GM18511 (cell line): ENCODE results near the gene ATP2B2.
"Not testable (repeated sequence)": the region's sequence is repeated elsewhere in the genome, so short reads cannot be mapped to it uniquely, and the experiment has no call there.

Source experiments
- ATAC-seq: cut with Tn5 transposase; IDR thresholded peaks from one replicate; pipeline ENCODE4 v1.9.1; 2021; ENCODE audit warnings: mild to moderate bottlenecking, moderate library complexity; ENCODE audit not compliant: unreplicated experiment

ATP2B2 gene

DNA sequence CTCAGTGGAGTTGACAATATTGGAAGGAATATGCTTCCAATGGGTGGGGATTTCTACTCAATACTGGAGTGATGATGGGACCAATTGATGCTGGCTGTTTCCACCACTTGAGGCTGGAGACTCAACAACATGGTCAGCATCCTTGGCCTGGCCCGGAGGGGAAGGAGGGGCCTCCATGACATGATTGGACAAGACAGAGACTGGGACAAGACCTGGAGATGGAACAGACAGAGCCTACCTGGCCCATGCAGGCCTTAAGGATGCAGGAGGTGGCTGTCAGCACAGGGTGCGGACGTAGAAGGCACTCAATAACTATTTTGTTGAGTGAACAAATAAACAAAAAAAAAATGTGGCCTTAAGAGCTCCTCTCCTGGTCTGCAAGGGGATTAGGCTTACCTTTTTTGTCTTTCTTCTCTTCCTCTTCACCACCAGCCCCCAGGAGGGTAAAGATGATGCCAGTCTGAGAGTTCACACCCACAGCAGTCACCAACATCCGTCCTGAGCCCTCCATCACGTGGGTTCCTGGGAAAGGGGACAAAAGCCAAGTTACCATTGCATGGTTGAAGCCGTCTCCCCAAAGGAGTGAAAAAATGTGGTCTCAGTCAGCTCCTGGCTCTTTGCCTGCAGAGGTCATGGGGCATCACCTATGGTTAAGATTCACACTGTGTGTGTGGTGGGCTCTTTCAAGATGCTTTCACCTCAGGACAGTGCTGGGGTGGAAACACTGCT lies 117.3 kb downstream of the ATP2B2 start:
- ATAC-seq, result no peak

DNA sequence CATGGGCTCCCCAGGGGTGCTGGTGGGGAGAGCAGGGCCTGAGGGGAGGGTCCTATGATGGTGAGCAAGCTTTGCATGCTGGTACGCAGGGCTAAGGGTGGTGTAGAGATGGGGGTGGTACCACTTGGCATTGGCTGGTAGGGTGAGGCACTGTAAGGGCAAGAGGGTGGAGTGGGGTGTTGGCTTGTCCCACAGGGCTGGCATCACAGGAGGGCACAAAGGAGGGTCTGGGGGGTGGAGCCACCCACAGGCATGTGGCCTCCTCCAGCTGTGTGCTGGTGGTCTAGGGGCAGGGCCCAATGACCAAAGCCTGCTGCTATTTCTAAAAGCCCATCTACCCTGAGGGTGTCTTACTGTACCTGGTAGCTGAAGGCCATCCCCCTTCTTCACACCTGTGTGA lies 119.3 kb downstream of the ATP2B2 start:
- no peak for ATAC-seq

DNA sequence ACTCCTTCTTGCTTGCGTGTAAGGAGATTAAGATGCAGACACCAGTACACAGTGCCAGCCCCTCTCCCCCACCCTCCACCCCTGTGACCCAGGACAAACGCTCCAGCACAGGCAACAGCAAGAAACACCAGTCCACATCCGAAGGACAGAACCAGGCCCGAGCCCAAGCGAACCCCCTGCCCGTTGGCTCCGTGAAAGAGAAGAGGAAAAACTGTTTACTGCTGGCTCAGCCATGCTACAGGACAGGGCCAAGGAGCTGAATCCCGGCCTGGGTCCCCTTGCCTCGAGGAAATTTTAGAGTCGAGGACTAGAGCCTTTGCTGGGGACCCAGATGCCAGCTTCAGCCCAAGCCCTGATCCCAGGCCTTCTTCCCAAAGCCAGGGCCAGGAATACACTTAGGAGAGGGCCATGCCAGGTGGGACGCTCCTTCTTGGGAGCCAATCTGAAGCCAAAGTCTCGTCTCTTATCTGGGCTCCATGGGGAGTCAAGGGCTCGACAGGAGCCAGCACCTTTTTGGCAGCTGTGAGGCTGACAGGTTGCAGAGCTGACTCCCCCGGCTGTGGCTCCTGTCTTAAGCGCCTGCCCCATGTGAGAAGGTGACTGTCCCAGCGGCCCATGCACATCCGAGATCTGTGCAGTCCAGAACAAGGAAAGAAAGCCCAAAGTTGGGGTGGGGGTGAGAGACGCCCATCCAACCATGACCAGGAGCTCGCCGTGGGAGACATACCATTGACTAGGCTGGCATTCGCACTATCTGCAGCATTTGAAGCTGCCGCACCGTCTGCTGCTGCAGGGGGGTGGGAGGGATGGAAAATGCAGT lies 120.6 kb downstream of the ATP2B2 start:
- no peak for ATAC-seq

DNA sequence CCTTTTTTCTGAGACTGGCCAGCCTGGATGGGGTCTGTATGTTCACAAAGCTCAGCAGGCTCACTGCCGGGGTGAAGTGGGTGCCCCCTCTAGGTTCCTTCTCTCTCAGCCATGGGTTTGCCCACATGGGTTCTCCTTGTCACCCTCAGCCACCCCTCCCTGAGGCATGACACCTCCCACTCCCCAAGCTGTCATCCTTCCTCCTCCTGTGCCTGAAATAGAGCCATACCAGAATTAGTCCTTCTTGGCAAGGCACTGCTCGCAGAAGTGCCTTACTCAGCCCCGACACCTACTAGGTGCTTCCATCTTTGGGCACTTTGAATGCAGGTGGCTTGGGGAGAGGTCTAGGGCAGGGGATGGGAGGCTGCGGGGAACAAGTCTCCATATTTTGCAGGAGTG lies 121.5 kb downstream of the ATP2B2 start:
- no peak for ATAC-seq

DNA sequence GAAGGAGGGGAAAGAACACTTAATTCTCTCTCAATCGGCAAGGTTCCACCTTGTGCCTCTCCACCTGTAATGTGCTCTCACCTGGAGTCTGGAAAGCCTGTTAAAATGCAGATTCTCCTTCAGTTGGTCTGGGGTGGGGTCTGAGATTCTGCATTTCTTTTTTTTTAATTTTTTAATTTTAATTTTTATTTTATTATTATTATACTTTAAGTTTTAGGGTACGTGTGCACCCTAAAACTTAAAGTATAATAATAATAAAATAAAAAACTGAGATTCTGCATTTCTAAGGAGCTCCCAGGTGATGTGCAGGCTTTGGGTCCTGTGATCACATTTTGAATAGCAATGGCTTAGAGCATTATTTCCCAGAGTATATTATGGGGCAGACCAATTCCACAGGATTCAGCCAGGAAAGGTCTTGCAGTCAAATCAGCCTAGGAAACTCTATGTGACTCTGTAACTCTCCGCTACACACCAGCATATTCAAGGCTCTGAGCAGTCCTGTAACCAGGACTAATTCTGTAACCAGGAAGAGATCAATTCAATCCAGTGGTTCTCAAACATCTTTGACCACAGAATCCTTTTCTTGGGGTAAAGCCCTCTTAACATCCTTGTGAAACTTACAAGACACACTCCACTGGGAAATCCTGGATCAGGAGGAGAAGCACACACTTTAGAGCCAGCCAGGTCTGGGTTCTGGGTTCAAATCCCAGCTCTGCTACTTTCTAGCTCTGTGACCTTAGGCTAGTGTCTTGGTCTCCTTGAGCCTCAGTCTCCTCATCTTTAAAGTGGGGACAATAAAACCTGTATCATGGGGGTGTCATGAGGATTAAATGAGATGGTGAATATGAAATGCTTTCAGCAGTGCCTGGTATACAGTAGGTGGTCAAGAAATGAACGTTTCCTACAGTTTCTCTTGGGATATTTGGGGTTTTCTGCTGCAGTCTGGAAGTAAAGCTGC lies 122.2 kb downstream of the ATP2B2 start:
- ATAC-seq, result no peak

DNA sequence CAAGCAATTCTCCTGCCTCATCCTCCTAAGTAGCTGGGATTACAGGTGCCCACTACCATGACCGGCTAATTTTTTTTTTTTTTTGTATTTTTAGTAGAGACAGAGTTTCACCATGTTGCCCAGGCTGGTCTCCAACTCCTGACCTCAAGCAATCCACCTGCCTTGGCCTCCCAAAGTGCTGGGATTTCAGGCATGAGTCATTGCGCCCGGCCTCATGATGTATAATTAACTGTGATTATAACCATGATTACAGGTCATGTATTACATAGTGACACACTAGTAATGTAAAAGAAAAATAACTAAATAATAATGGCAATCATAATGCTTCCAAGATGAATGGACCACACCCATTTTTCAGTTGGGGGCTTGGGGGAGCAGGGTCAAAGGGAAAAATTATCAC lies 122.9 kb downstream of the ATP2B2 start:
- not testable (repeated sequence) for ATAC-seq

DNA sequence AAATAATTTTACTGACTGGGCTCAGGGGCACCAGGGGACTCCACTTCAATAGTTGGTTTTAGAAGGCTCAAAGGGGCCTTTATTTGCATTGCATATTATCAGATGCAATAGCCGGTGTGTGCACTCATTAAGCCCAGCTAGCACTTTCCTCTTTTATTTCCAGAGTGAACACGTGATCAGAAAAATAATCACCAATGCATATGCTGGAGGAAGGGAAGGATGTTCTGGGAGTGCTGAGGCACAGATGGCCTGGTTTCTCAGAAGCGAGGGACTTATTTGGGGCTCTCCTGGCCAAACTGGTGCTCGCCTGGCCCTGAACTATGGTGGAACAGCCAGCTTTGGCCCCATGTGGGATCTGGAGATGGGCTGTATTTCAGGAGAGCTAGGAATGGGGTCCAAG lies 124.0 kb downstream of the ATP2B2 start:
- ATAC-seq, result no peak

DNA sequence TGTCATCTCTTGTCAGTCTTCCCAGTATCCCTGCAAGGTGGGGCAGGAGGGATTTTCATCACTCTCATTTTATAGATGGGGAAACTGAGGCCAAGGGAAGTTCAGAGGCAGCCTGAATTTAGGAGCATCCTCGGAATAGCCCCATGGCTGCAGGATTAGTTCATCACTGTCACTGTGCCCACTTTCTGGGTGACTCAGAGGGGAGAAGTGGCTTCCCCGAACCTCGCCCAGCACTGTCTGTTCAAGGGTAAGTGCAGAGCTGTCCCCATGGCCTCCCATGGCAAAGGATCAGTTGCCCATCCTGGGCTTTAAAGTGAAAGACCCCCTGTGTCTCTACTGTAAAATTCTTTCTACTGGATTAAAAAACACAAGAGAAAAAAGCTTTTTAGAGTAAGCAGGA lies 124.5 kb downstream of the ATP2B2 start:
- no peak for ATAC-seq

DNA sequence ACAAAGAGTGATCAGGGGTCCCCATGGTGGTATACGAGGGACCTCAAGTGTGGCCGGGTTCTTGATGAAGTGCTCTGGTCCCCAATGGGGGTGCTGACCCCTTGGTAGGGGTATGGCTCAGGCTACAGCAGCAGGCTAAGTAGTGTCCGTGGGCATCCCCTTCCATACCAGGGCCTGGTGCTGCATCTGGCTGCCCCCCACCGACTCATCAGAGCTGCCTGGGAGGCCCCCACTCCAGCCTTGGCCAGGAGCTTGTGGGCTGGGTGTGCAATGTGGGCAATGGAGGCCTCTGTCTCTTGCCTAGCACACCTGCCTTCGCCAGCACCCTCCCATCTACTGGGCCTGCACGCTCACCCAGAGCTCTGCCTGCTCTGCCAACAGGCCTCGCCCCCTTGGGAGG lies 125.4 kb downstream of the ATP2B2 start:
- no peak for ATAC-seq

DNA sequence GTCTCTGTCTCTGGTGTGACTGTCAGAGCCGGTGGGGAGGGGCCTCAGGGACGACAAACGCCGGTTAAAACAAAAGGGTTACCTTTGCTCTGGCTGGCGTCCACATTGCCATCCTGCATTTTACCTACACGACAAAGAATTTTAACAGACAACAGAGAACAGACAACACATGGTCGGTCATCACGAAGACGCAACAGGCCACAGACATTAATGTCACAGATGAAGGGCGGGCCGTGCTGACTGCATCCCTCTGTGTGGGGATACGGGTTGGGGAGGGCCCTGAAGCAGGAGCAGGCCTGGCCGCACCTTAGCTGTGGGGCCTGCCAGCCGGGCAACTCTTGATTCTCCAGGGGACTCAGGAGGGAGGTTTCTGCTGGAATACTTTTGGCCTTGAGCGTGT lies 126.2 kb downstream of the ATP2B2 start:
- ATAC-seq, result no peak

DNA sequence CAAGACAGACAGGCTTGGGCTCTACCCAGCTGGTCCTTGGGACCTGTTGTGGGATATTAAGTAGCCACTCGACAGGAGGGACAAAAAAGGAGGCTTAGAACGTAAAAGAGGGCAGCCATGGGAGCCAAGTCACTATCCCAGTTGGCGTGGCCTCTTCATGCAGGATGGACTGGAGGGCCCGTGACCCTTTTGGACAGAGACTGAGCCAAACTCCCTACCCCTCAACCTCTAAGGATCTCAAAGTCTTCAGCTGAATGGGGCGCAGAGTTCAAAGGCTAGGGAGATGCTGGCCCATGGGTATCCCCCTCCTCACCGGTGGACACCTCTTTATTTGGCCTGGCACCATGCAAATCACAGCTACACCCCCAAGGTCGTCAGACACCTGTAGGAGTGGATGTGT lies 126.6 kb downstream of the ATP2B2 start:
- ATAC-seq, result no peak

DNA sequence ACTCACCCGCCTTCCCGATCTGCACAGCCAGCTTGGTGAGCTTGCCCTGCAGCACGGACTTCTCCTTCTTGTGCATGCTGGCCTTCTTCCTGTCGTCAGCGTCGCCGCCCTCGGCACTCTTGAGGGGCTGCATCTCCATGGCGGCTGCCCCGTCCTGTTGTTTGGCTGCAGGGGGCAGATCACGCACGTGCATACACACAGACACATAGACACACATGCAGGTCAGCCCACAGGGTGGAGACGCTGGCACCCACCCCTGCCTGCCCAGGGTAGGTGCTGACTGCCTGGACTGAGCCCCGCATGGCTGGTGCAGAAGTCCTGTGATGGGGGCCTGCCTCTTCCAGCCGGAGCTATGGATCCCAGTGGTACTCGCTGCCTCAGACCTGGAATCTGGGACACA lies 127.1 kb downstream of the ATP2B2 start:
- no peak for ATAC-seq

DNA sequence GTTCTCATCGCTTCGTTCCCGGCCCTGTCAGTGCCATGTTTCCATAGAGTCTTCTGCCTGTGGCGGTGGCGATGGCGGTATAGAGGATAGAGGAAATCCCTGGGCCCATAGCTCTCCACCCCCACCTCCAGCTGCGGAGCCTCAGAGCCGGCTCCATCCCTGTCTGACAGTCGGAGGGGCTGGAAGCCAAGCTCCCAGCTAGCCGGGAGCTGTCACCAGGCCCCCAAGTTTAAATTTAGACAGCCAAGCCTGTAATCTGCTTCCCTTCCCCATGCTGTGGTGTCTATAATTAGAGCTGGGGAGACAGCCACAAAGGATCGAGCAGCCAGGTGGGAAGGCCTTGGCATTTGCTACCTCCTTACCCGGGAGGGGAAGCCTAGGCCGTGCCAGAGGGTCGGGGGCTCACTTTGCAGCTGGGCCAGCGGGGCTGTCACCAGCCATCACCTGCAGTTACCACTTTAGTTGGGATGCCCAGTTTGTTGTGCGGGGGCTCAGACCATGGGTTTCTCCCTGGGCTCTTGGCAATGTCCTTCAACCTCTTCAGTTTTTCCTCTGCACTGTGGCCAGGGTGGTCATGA lies 128.1 kb downstream of the ATP2B2 start:
- no peak for ATAC-seq

DNA sequence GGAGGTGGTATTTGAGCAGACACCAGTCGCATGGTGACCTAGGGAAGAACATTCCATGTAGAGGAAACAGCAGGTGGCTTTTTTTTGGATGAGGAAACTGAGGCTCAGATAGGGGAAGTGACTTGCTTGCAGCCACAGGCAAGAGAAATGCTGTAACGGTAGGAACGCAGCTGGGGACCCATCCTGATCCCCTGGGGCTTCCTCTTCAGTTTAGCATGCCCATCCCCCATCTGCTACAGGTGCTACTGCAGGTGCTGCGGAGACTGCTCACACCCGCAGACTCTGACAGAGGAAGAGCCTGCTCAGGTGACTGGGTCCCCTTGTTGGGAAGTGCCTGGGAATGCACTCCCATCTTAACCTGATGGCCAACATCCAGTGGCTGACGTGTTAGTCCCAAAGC lies 129.0 kb downstream of the ATP2B2 start:
- no peak for ATAC-seq

DNA sequence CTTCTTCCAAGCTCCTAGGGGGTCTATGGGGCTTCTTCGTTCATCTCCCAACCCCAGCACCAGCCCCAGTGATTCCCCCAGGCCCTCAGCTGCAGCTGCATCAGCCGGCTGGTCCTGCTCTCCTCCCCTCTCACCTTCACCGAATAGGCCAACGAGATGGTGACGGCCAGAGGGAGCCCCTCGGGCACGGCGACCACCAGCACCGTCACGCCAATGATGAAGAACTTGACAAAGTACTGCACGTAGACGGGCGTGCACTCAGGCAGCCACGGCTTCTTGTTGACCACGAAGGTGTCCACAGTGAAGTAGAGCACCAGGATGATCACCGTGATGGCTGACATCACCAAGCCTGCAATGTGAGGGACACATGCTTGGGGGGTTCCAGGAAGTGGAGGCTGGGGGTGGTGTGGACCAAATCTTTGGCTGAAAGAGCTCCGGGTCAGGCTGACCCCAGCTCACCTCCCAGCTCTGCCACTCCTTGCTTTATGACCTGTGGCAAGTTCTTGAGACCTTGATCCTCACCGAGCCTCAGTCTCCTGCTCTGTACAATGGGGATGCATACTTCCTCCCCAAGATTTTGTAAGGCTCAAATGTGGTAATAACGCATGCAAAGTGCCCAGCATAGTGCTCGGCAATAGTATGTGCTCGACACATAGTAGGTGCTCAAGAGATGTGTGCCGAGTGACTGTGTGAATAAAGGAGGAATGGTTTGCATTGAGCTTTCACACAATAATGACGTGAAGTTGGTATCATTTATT lies 129.9 kb downstream of the ATP2B2 start:
- ATAC-seq, result no peak

DNA sequence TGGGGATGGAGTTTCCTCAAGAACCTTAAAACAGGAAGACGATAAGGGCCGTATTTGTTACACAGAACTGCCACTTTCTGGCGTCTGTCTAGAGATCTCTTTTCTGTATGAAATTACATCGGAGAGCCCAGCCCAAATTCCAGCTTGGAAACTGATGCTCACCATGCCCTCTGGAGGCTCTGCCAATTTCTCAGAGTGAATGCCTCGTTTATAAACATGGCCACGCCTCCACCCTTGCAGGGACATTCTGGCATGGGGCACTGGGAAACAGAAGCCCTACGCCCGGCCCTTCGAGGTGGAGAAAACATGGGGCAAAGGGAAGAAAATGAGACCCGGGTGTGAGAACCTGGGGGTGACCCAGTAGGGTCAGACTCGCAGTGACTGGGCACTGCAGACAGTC lies 131.1 kb downstream of the ATP2B2 start:
- no peak for ATAC-seq

DNA sequence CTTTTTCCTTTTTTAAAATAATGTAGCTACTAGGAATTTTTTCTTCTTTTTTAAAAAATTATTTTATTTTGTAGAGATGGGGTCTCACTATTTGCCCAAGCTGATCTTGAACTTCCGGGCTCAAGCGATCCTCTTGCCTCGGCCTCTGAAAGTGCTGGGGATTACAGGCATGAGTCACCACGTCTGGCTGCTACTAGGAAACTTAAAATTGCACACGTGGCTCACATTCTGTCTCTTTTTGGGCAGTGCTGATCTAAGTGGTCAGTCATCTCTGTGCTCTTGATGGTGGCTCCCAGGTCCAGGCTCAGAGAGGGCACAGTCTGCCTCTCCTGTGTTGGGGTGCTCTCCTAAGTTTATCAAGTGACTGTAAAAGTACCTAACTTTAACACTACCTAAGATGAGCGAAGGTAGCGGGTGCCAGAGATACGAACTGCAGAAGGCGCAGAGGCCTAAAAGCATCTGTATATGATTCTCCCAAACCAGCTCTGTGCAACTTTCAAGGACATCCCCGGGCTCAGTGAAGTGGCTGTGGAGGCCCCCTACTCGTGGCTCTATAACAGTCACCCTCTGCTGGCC lies 131.6 kb downstream of the ATP2B2 start:
- ATAC-seq, result no peak

DNA sequence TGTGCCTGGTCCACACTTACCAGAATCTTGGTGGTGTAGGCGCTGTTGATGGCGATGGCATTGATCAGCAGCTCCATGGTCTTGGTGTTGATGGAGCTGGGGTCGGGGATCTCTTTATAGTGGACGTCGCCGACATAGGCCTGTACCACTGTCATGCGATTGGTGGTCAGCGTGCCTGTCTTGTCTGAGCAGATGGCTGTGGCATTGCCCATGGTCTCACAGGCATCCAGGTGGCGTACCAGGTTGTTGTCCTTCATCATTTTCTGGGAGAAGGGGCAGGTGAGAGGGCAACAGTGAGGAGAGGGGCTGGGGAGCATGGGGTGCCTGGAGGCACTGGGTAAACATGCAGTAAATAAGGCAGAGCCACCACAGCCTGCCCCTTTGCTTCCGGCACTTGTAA lies 133.6 kb downstream of the ATP2B2 start:
- ATAC-seq, result no peak

DNA sequence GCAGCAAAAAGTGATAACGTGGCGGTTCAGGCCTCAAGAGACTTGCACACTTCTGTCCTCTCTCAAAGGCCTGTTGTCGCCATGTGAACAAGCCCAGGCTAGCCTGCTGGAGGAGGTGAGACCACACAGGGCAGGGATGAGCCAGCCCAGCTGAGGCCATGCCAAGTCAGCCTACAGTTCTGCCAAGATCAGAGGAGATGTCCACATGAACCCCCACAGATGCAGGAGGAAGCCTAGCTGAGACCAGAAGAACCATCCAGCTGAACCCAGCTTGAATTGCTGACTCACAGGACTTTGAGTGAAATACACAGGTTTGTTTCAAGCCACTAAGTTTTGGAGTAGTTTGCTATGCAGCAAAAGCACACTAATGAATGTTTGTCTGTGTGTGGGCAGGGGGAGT lies 134.2 kb downstream of the ATP2B2 start:
- ATAC-seq, result no peak

DNA sequence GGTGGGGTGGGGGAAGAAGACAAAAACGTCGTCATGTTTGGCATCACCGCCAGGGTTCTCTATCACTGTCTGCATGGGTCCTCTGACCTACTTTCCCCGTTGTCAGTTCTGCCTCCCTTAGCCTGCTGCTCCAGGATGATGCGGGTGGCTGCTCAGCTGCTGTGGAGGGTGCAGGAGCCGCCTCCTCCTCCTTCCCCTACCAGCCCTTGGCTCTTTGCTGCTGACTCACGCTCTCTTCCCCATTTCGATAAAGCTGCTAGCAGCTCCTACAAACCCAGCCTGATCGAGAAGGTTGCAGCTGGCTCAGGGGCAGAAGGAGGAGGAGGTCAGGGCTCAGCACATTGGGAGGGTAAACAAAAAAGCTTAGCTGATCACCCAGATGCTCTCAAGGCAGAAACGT lies 135.0 kb downstream of the ATP2B2 start:
- ATAC-seq, result no peak
